HepG2 (cell line): Measurements from ENCODE around the gene ATG7. TPM values are rescaled to one million over a fixed set of nuclear protein-coding genes. Genes with fewer than 3 reads are reported as not detected.

Experiments
- ATAC-seq: fragments of 200-7000 bp; cut with Tn5 transposase; 3 replicates; pipeline ENCODE4 v1.9.1; 2020; ENCODE audit warnings: mild to moderate bottlenecking, moderate library complexity
- BruUV-seq: library from RNA; stranded (reverse); fragments of 400-500 nt; replicated peaks from 2 replicates; lab custom pipeline; 2021; lab: Mats Ljungman, UMichigan
- CTCF ChIA-PET: fragments of 300-600 bp; formaldehyde crosslinking; extraction: SDS; loops from one replicate; lab custom pipeline; 2021; ENCODE audit warnings: low total read pairs, inconsistent platforms, low intra/inter-chr PET ratio; lab: Yijun Ruan, JAX
- POLR2A ChIA-PET: fragments of 350-600 bp; sonication (Branson Sonifier 250); formaldehyde crosslinking; loops from one replicate; lab custom pipeline; 2020; ENCODE audit warnings: antibody characterized with exemption, inconsistent platforms; lab: Yijun Ruan, JAX
- DNase-seq: peaks from one replicate; pipeline ENCODE4 v3.0.0-alpha.2; 2015; ENCODE audit warnings: low spot score
- FAIRE-seq: peaks from 3 replicates; lab custom pipeline; 2011; peaks lifted over from hg19 to GRCh38; lab: Jason Lieb, UNC
- H2AFZ ChIP-seq: one replicate; pipeline ENCODE4 v1.6.1; 2011; ENCODE audit warnings: low read length, inconsistent platforms
- H3K27ac ChIP-seq: fragments of 300-600 bp; 3 replicates; pipeline ENCODE4 v1.8.0; 2011; ENCODE audit warnings: mixed run types, mild to moderate bottlenecking, mixed read lengths, low read length, inconsistent platforms; ENCODE audit not compliant: insufficient read depth; ENCODE audit errors: extremely low read length
- H3K27me3 ChIP-seq, 2 experiments: fragments of 200-600 bp in 1 of 2; 2 replicates in 1 of 2; 3 replicates in 1 of 2; pipeline versions ENCODE4 v1.6.0 to v1.8.0; 2011; ENCODE audit warnings: low read length in 2 of 2, mild to moderate bottlenecking in 2 of 2, moderate library complexity in 2 of 2, inconsistent platforms in 1 of 2; ENCODE audit not compliant: insufficient read depth in 2 of 2, control insufficient read depth in 1 of 2
- H3K36me3 ChIP-seq, 2 experiments: fragments of 200-600 bp in 1 of 2; replicated peaks in 1 of 2; 2 replicates in 1 of 2; 3 replicates in 1 of 2; pipeline versions ENCODE4 v1.5.1 to v1.8.0; 2011; ENCODE audit warnings: low read length in 2 of 2, inconsistent platforms in 1 of 2; ENCODE audit not compliant: insufficient read depth in 2 of 2, control insufficient read depth in 1 of 2
- H3K4me1 ChIP-seq: 2 replicates; pipeline ENCODE4 v1.5.1; 2012; ENCODE audit warnings: low read length, inconsistent platforms; ENCODE audit not compliant: insufficient read depth
- H3K4me2 ChIP-seq: 2 replicates; pipeline ENCODE4 v1.6.0; 2011; ENCODE audit warnings: low read depth, low read length, inconsistent platforms
- H3K4me3 ChIP-seq, 3 experiments: fragments of 200-600 bp in 1 of 3; sonication (generic), shearing (Covaris generic) in 1 of 3; replicated peaks in 1 of 3; 2 replicates each; pipeline ENCODE4 v1.5.1; 2011 to 2016; ENCODE audit warnings: low read length in 3 of 3, inconsistent platforms in 2 of 3, low read depth in 2 of 3, mild to moderate bottlenecking in 2 of 3, control low read depth in 1 of 3, mixed read lengths in 1 of 3; ENCODE audit not compliant: insufficient read depth in 1 of 3
- H3K79me2 ChIP-seq: one replicate; pipeline ENCODE4 v1.6.1; 2011; ENCODE audit warnings: low read length, inconsistent platforms; ENCODE audit not compliant: insufficient read depth
- H3K9ac ChIP-seq: 2 replicates; pipeline ENCODE4 v1.6.0; 2011; ENCODE audit warnings: mild to moderate bottlenecking, low read depth, low read length, inconsistent platforms; ENCODE audit not compliant: insufficient read depth
- H3K9me3 ChIP-seq: 2 replicates; pipeline ENCODE4 v1.5.1; 2012; ENCODE audit warnings: mild to moderate bottlenecking, low read length
- H4K20me1 ChIP-seq: 2 replicates; pipeline ENCODE4 v1.6.0; 2011; ENCODE audit warnings: inconsistent platforms, mild to moderate bottlenecking, low read length, moderate library complexity; ENCODE audit not compliant: insufficient read depth
- GABPB1 ChIP-seq: IDR thresholded peaks from 2 replicates; pipeline ENCODE4 v1.6.1; 2016; ENCODE audit warnings: mild to moderate bottlenecking, missing genetic modification reagents, moderate library complexity, missing compliant biosample characterization
- HOXA3 ChIP-seq: sonication (generic); formaldehyde crosslinking; IDR thresholded peaks from 2 replicates; pipeline ENCODE4 v1.5.0; 2020; ENCODE audit warnings: missing genetic modification reagents
- MBNL3 ChIP-seq: fragments of 250-450 bp; sonication (Bioruptor Pico); conservative IDR thresholded peaks from 2 replicates; pipeline ENCODE4 v1.8.0; 2022; ENCODE audit warnings: mild to moderate bottlenecking, inconsistent platforms
- NFATC3 ChIP-seq: sonication (generic); formaldehyde crosslinking; IDR thresholded peaks from 2 replicates; pipeline ENCODE4 v1.5.1; 2020; ENCODE audit warnings: mild to moderate bottlenecking, missing genetic modification reagents
- ZNF142 ChIP-seq: sonication (generic); formaldehyde crosslinking; IDR thresholded peaks from 2 replicates; pipeline ENCODE4 v1.4.0; 2020; ENCODE audit warnings: missing genetic modification reagents
- ZNF280B ChIP-seq: sonication (generic); formaldehyde crosslinking; IDR thresholded peaks from 2 replicates; pipeline ENCODE4 v1.5.0; 2020; ENCODE audit warnings: missing genetic modification reagents, mild to moderate bottlenecking, borderline replicate concordance
- ZNF44 ChIP-seq: sonication (generic); formaldehyde crosslinking; IDR thresholded peaks from 2 replicates; pipeline ENCODE4 v1.5.1; 2020; ENCODE audit warnings: mild to moderate bottlenecking, missing genetic modification reagents
- ZNF878 ChIP-seq: sonication (generic); formaldehyde crosslinking; IDR thresholded peaks from 2 replicates; pipeline ENCODE4 v1.8.1; 2023; ENCODE audit warnings: mild to moderate bottlenecking, missing genetic modification reagents, moderate library complexity
- WGBS: methylation state at CpG from one replicate; pipeline ENCODE4 v1.1.6; 2017; ENCODE audit warnings: low lambda C conversion rate; 5-methylcytosine and 5-hydroxymethylcytosine counted together
- in situ Hi-C: cut with HindIII; loops from 2 replicates; pipeline ENCODE4 v1.10.0; 2017; ENCODE audit warnings: low pct_unique_long_range_greater_than_20kb; ENCODE audit not compliant: extremely low pct_ligation_motif_present
- intact Hi-C: fragments of 100-400 bp; cut with micrococcal nuclease; formaldehyde crosslinking; loops from one replicate; pipeline ENCODE4 v1.10.0; 2022; ENCODE audit not compliant: unreplicated experiment
- polyA plus RNA-seq, 8 experiments: library from polyadenylated mRNA; depleted of rRNA in 3 of 8; stranded (reverse) in 7 of 8; unstranded in 1 of 8; fragments of >200 nt; fragmentation: Illumina TruSeq in 4 of 8; extraction: Trizol in 4 of 8; gene quantifications; 2 replicates each; pipeline versions ENCODE4 v1.2.1 to v1.2.3, GENCODE V29; 2011 to 2016; ENCODE audit warnings: low read depth in 4 of 8, missing spikeins in 1 of 8, mixed read lengths in 1 of 8; ENCODE audit not compliant: insufficient read depth in 1 of 8
- total RNA-seq, 5 experiments: library from RNA; depleted of rRNA; stranded (reverse); fragments of >200 nt; fragmentation: Illumina TruSeq; extraction: Trizol; gene quantifications; 2 replicates each; pipeline ENCODE4 v1.2.3, GENCODE V29; 2016; ENCODE audit warnings: low read depth in 1 of 5

The ATG7 gene
- total and polyA plus RNA-seq, 2 of the 13 experiments (the other 11 are each of a cell fraction or from before 2014, with no cell fraction given) = 7.8 to 22.1 TPM

GRCh38 chr3:11576453-11576852, 304.3 kb downstream of the ATG7 start:
- Histone ChIP-seq H2AFZ (no peak overlapping the region), H3K79me2 (peaks cover 69% of the 10 kb centered on the region), H3K4me3 (no peak overlapping the region), H3K9ac (no peak overlapping the region), H3K27me3 (no peaks in the 10 kb centered on the region), H3K27ac (no peak overlapping the region), H4K20me1 (peaks cover 46% of the 10 kb centered on the region), H3K4me2 (no peak overlapping the region), H3K36me3 (peaks cover 13 to 42% of the 10 kb centered on the region in 2 experiments), H3K9me3 (no peaks in the 10 kb centered on the region), H3K4me1 (peaks cover 12% of the 10 kb centered on the region)
- ChIA-PET POLR2A (no interaction called here), CTCF (no interaction called here)
- TF ChIP-seq GABPB1 (CRISPR knock-in tag) (no peak), ZNF44 (CRISPR knock-in tag) (no peak), NFATC3 (no peak), ZNF142 (CRISPR knock-in tag) (no peak), HOXA3 (CRISPR knock-in tag) (no peak), ZNF878 (CRISPR knock-in tag) (no peak), MBNL3 (CRISPR knock-in tag) (no peak), ZNF280B (CRISPR knock-in tag) (no peak)
- FAIRE-seq (no peak), DNase-seq (no peak), ATAC-seq (no peak)
- WGBS = 95% methylated on average over 9 of the region's 9 CpGs
- BruUV-seq = no TSS peak
- in situ Hi-C loops = no loop called here
- intact Hi-C loops = no loop called here
